GM21528 (cell line): ENCODE results near the gene L1TD1.
"Not testable (repeated sequence)": the region's sequence is repeated elsewhere in the genome, so short reads cannot be mapped to it uniquely, and the experiment has no call there.

Source experiments
- ATAC-seq: cut with Tn5 transposase; IDR thresholded peaks from one replicate; pipeline ENCODE4 v1.9.1; 2021; ENCODE audit warnings: mild to moderate bottlenecking, moderate library complexity; ENCODE audit not compliant: unreplicated experiment, low FRiP score

Gene L1TD1

GRCh38 chr1:62232871-62233278 is 38.2 kb downstream of the L1TD1 start:
- no peak for ATAC-seq

- ATAC-seq, result no peak
Observed at GRCh38 chr1:62233926-62234450, 39.3 kb downstream of the L1TD1 start.

GRCh38 chr1:62234688-62235087 is 40.0 kb downstream of the L1TD1 start:
- no peak for ATAC-seq

- ATAC-seq, result no peak
Observed at GRCh38 chr1:62235576-62235975, 40.9 kb downstream of the L1TD1 start.

GRCh38 chr1:62237361-62237760 is 42.7 kb downstream of the L1TD1 start:
- no peak for ATAC-seq

- no peak for ATAC-seq
Observed at GRCh38 chr1:62237950-62238374, 43.3 kb downstream of the L1TD1 start.

GRCh38 chr1:62238507-62238906 is 43.9 kb downstream of the L1TD1 start:
- no peak for ATAC-seq

- ATAC-seq, result not testable (repeated sequence)
Observed at GRCh38 chr1:62239652-62240403, 45.2 kb downstream of the L1TD1 start.

- ATAC-seq, result no peak
Observed at GRCh38 chr1:62240651-62241370, 46.2 kb downstream of the L1TD1 start.

- ATAC-seq, result no peak
Observed at GRCh38 chr1:62241371-62242131, 46.9 kb downstream of the L1TD1 start.

- not testable (repeated sequence) for ATAC-seq
Observed at GRCh38 chr1:62244380-62244779, 49.7 kb downstream of the L1TD1 start.

- no peak for ATAC-seq
Observed at GRCh38 chr1:62245201-62245600, 50.6 kb downstream of the L1TD1 start.

GRCh38 chr1:62247391-62248168 is 52.9 kb downstream of the L1TD1 start:
- ATAC-seq, result no peak

GRCh38 chr1:62250126-62250726 is 55.6 kb downstream of the L1TD1 start:
- ATAC-seq, result no peak

GRCh38 chr1:62259551-62259950 is 64.9 kb downstream of the L1TD1 start:
- ATAC-seq, result no peak

GRCh38 chr1:62260688-62261087 is 66.0 kb downstream of the L1TD1 start:
- ATAC-seq, result no peak
